Right forelimb (tissue), 1 donor: ENCODE data around the gene KRT86.
"Not testable (repeated sequence)": the region's sequence is repeated elsewhere in the genome, so short reads cannot be mapped to it uniquely, and the experiment has no call there.

Source experiments
- DNase-seq: peaks from one replicate; pipeline ENCODE4 v3.0.0-alpha.2; 2018

KRT86 gene

DNA sequence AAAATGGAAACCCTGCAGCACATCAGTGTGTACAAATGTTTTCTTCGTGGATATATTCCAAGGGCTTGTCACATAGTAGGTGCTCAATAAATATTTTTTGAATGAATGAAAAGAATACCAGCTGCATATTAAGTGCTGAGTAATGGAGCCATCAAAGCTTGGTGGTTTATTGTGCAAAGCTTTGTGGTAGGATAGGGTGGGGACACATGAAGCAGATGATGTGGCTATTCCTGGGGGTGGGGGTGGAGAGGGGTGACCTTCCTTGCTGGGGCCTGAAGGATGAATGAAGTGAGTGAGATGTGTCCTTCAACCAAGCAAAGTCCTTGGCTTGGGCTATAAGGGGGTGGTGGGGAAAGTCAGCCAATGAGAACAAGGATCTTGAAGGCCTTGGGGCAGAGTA lies 21.2 kb downstream of the KRT86 start:
- no peak for DNase-seq

DNA sequence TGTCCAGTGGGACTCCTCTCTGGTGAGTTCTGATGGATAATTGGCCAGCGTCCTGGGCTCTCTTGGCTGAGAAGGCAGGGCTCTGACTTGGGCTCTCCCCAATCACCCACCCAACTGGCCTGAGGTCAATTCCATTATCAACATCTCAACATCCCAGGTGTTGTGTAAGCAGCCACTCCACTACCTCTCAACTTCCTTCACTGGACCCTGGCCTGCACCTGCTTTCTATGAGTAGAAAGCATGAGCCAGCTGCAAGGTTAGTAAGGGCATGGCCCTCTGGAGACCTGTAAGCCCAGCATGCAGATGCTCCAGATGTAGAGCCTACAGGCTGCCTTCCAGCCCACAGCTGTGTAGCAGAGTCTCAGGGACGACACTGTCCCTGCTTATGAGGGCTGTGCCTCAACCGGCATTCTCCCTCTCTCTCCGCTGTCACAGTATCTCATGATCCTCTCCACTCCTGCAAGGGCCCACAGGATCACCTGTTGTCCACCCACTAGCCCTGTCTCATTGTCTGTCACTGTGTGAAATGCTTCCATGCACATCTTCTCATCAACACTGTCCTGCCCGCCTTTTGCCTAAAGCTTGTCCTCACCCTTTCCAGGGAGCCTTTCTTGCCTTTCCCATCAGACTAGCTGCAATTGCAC lies 22.2 kb downstream of the KRT86 start:
- no peak for DNase-seq

DNA sequence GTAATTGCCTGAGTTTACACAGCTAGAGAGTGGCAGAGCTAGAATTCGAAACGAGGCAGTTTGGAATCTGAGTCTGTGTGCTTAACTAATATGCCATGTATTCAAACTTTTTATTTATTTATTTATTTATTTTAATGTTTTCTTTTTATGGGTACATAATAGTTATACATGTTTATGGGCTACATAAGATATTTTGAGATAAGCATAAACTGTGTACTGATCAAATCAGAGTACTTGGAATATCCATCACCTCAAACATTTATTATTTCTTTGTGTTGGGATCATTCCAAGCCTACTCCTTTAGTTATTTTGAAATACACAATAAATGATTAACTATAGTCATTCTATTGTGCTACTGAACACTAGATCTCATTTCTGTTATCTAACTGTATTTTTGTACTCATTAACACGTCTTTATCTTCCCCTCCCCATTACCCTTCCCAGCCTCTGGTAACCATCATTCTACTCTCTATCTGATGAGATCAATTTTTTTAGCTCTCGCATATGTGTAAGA lies 24.3 kb downstream of the KRT86 start:
- no peak for DNase-seq

DNA sequence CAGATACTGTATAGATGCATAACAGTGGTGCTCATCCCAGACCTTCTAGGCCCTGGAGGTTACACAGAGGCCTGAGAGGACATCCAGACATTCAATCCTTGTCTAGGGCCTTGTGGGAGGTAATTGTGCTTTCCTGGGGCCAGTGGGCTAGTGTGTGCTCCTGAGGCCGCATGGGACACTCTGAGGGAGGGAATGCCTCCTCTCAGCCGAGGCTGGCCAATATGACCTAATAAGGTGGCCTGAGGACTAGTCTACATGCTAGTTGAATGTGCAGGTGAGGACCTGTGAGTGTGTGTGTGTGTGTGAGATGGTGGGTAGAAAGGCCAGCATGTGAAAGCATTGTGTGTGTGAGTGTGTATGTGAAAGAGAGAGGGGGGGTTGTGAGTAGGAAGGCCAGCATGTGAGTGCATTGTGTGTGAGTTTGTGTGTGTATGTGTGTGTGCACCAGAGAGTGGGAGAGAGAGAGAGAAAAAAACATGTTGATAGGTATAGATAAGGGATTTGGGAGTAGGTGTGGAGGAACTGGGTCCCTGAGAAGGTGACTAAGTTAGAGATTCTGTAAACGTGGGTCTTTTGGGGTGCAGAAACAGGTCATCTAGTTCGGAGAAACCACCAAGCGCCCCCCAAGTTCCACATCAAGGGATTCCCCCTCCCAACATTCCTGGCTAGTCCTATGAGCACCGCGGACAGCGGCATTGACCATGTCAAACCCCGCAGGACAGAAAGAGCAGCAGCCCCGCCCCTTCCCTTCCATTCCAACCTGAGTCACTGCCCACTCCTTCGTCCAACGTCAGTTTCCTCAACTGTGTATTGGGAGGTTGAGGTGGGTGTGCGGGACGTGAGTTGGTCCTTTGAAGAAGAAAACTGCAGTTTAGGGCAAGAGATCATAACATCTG lies 26.6 kb downstream of the KRT86 start:
- DNase-seq: no peak

DNA sequence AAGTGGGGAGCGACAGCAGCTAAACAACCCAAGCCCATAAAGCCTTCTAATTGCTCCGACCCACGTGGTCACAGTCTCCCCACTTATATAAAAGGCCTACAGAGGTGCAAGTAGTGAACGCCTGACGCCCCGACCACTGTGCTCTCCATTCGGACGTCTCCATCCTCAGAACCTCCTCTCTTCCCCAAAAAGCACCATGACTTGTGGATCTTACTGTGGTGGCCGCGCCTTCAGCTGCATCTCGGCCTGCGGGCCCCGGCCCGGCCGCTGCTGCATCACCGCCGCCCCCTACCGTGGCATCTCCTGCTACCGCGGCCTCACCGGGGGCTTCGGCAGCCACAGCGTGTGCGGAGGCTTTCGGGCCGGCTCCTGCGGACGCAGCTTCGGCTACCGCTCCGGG lies 27.3 kb downstream of the KRT86 start:
- DNase-seq: not testable (repeated sequence)

DNA sequence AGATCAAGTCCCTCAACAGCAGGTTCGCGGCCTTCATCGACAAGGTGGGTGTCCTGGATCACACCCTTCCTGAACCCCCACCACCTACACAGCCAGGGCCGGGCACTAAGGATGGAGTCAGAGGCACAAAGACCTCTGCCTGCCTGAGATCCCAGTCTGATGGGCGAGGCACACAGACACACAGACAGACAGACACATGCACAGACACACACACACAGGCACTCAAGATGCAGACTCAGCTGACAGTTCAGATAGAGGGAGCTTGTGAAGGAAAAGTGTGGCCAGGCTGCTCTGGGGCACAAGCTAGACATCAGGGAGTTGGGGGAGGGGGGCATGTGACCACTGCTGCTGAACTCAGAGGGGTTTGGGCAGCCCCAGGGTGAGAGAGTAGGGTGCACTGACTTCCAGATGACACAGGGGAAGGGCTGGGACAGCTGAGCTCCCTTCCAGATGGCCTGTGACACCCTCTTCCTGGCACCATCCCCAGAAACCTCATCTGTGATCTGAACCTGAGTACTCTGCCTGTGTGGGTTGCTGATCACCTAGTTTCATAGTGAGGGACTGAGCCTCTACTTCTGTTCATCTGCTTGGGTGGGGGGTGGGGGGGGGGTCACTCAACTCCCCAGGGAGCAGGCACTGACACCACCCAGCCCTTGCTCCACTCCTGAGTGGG lies 27.9 kb downstream of the KRT86 start:
- DNase-seq: not testable (repeated sequence)

DNA sequence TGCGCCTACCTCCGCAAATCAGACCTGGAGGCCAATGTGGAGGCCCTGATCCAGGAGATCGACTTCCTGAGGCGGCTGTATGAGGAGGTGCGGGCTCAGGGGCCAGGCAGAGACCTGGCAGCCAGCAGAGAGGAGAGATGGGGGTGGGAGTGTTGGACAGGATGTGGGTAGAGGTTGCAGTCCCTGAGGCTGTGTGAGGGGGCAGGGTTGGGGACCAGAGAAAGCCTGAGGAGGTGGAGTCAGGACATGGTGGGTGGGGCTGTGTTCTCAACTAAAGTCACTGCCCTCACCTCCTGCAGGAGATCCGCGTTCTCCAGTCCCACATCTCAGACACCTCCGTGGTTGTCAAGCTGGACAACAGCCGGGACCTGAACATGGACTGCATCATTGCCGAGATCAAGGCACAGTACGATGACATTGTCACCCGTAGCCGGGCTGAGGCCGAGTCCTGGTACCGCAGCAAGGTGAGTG lies 30.5 kb downstream of the KRT86 start:
- DNase-seq: not testable (repeated sequence)

DNA sequence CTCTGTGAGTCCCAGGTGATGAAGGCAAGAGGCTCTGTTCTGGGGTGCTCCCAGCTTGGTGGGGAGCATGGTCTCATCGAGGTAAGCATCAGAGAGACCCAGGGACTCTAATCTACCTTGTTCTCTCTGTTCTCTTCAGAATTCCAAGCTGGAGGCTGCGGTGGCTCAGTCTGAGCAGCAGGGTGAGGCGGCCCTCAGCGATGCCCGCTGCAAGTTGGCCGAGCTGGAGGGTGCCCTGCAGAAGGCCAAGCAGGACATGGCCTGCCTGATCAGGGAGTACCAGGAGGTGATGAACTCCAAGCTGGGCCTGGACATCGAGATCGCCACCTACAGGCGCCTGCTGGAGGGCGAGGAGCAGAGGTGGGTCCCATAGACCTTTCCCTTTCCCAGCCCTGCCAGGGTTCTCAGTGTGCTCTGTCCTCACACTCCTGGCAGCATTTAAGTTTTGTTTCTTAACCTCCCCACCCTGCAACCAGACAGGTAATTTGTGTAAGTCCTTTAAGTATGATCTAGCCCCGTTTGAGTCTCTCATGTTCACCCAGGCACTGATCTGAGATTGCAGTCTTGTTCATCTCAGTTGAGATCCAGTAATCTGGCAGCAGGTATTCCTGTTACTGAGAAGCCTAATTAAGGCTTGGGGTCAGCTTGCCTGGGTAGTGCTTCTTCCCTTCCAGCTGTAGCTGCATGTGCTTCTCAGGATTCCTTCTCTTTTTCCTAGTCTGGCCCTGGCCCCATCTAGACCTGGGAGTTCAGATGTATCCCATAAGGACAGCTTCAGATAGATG lies 31.7 kb downstream of the KRT86 start:
- DNase-seq: no peak

DNA sequence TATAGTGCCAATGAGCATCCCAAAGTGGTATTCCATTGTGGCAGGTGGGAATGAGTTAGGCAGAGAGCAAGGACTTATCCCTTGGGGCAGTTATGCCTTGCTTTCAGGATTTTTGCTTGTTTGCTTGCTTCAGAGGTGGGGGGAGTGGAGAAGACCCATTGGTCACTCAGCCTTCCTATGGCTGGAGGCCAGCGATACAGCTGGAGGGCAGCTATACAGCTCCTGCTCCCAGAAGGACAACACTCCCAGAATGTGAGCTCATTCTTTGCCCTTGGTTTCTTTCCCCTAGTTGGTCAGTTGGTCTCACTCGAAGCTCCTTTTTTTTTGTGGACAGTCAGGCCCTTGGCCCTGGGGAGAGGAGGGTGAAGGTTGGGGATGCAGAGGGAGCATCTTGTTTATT lies 32.3 kb downstream of the KRT86 start:
- no peak for DNase-seq

DNA sequence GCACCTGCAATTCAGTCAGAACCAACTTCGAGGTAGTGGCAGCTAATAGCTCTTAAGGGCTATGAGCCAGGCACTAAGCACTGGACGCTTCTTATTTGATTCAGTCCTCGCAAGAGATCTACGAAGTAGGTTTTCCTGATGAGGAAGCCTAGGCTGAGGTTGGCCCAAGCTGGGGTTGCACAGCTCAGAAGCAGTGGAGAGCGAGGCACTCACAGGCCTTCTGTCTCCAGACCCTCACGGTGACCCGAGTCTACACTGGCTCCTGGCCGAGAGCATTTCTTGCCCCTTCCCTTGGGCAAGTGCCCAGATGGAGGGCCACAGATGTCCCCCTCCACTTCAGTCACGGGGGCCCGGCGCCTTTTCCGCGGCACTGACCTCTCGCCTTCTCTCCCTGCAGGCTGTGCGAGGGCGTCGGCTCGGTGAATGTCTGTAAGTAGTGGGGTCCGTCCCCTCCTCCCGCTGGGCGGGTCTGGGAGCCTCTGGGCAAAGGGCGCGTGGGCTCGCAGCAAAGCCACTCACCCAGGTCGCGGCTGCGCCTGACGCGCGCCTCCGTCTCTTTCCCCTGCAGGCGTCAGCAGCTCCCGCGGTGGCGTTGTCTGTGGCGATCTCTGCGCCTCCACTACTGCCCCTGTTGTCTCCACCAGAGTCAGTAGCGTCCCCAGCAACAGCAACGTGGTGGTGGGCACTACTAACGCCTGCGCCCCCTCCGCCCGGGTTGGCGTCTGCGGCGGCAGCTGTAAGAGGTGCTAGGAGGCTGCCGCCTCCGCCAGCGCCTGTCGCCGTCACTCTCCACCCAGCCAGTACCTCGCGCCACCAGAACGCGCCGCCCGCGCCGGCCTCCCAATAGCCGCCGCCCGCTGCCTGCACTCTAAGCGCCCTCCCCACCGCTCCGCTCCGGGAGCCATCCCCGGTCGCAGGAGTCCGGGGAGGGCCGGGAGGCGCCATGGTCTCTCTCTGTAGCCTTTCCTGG lies 33.7 kb downstream of the KRT86 start:
- peak; percentile 72 for DNase-seq

DNA sequence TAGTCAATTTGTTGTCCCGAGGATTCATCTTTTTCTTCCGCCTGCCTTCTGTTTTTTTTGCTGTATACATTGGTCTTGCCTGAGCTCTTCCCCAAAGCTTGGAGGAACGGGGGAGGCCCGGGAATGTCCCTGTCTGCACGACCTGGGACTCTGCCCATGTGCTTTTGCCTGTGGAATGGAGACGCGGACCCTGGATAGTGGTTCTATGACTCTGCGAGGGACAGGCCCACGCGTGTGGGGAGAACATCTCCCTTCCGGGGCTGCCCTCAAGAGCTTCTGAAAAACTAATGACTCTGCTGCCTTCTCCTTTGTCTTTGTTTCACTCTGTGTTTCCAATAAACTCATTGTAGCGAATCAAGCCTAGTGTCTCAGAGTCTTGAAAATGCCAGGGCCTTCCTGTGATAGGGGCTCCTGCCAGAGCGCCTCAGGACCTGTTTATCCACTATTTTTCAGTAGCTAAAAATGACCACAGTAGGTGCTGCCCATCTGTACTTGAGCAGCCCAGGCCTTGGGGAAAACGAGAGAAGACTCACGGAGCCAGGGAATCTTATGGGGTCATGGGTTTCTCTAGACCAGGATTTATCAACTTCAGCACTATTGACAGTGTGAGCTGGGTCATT lies 34.5 kb downstream of the KRT86 start:
- DNase-seq: no peak

DNA sequence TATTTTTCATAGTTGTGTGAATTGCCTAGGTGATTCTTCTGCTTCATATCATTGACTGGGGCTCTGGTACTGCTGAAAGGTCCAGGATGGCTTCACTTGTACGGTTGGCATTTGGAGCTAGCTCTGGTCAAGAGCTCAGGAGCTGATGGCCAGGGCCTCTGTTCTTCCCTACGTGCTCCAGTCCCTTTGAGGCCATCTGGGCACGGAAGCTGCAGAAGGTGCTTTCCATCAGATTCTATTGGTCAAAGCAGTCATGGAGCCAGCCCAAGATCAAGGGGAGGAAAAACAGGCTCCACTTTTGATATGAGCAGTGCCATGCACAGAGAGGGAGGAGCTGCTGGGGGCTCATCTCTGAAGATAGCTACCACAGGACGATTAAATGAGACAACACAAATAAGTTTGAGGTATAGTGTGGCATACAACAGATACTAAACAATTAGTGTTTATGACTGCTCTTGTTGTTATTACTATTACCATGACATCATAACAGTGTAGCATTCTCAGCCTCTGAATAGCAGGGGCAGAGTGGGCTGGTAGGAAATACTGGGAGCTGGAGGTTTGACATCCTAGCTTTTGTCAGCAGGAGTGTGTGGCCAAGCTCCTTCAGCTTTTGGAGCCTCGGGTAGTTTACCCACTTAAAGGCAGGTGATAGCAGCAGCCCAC lies 36.3 kb downstream of the KRT86 start:
- no peak for DNase-seq

DNA sequence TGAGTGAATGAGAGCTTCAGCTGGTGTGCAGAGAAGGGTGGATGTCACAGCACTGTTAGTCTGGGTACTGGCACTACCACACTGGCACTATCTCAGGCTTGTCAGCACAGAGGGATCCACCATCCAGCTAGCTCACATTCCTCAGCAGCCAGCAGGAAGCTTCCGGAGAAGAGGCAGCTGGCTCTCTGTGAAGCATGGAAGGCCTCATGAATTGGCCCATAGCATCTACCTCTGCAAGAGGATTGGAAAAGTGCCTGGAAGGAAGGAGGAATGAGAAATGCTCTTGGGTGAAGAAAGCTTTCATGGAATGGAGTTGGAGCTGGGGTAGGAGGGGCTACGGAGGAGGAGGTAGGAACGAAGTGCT lies 36.8 kb downstream of the KRT86 start:
- no peak for DNase-seq

DNA sequence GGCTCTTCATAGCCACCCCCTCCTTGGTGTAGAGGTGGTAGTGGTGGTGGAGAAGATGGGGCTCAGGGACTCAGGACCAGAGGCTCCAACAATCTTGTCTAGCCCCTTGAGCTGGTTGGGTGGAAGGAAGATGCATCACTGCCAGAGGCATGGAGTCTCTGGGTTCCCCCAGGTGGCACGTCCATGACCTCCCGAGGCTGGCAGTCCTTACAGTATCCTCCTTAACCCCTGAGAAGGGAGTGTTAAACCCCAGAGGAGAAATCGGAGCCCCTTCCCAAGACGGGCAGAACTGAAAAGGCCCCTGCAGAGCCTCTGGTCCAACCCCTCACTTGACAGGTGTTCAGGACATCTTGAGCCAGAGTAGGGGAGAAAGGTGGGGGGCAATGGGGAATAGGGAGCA lies 37.6 kb downstream of the KRT86 start:
- no peak for DNase-seq

DNA sequence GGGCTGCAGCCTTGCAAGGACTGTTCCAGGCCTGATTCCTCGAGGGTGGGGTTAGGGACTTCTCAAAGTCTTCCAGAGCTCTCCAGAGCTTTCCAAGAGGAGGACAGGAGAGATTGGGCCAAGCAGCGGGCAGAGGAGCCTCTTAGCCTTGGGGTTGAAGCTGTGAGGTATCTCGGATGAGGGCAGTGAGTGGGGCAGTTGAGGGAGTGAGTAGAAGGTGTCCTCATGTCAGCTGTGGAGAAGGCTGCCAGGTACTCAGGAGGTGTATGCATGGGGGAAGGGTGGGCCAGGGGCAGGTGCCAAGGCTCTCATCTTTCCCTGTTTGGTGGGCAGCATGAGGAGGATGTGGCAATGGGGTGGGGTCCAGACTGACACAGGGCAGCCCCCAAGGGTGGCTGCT lies 39.0 kb downstream of the KRT86 start:
- DNase-seq: peak; percentile 2

DNA sequence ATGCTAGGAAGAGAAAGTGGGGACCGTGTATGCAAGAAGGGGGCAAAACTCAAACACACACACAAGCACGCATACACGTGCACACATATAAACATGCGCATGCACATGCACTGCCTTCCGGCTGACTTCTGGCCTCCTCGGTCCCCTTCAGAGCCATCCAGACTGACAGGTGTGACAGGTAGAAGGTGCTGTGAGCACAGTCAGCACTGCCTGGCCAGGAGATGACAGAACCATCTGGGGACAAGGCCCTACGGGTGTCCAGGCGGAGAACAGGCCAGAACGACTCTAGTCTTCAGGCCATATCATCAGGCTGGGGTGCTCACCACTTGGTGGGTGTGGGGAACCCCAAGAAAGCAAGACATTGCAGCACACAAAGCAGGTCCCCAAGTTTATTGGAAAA lies 39.5 kb downstream of the KRT86 start:
- no peak for DNase-seq

DNA sequence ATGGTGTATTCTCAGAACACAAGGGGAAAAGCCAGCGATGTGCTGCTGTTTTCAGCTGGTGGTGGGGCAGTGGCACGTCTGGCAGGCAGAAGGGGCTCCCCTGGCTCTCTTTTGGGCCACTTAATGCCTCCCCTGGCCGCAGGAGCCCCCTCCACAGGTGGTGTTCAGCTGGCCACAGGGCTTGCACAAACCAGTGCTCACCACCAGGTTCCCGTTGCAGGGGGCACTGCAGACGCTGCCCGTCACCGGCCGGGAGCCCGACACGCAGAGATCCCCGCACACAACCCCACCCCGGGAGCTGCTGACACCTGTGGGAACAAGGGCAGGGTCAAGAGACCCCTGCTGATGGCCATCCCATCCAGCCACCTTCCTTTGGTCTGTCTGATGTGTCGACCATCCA lies 40.1 kb downstream of the KRT86 start:
- no peak for DNase-seq

DNA sequence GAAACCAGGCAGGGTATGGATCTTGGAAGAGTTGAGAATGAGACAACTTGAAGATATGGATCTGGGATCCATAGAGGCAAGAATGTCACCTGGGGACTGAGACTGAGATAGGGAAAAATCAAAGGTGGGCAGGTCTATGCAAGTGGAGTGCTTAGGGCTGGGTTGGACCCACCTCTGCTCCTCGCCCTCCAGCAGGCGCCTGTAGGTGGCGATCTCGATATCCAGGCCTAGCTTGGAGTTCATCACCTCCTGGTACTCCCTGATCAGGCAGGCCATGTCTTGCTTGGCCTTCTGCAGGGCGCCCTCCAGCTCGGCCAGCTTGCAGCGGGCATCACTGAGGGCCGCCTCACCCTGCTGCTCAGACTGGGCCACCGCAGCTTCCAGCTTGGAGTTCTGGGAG lies 41.3 kb downstream of the KRT86 start:
- DNase-seq: not testable (repeated sequence)

DNA sequence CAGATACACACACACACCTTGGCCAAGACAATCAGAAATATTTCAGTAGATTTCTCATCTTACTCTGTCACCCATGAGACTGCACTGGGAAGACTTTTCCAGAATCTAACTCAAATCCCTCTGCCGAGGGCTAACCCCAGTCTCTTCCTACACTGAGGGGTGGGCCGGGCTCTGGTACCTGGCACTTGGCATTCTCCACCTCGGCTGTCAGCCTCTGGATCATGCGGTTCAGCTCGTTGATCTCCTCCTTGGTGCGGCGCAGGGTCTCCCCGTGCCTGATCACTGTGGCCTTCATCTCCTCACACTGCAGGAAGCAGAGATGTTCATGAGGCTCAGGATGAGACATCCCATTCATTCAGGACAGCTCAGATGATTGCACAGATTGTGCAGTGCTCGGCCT lies 41.8 kb downstream of the KRT86 start:
- DNase-seq: no peak

DNA sequence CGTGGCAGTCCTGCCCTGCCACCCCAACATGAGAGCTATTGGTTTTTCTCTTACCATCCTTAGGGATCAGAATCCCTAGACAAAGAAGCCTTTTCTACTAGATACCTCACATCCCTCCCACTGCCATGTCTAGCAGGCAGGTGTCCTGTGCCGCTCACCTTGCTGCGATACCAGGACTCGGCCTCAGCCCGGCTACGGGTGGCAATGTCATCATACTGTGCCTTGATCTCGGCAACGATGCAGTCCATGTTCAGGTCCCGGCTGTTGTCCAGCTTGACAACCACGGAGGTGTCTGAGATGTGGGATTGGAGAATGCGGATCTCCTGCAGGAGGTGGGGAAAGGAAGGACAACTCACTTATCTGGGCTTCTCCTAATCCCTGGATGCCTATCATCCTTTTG lies 42.3 kb downstream of the KRT86 start:
- no peak for DNase-seq
